Esophagus squamous epithelium (tissue), 4 donors: ENCODE data around the gene B2M.

Source experiments
- CTCF ChIP-seq, 6 experiments: fragments of 450-650 bp in 4 of 6; fragments of 200-600 bp in 2 of 6; sonication (generic) in 2 of 6; IDR thresholded peaks; one replicate each; pipeline ENCODE4 v1.5.1; 2016 to 2019; ENCODE audit warnings: antibody characterized with exemption in 6 of 6, mild to moderate bottlenecking in 4 of 6, moderate library complexity in 4 of 6
- POLR2A ChIP-seq, 4 donors: fragments of 450-650 bp; IDR thresholded peaks; one replicate each; pipeline ENCODE4 v1.6.1; 2017; ENCODE audit warnings: antibody characterized with exemption in 4 of 4, mild to moderate bottlenecking in 4 of 4, moderate library complexity in 3 of 4

GRCh38 chr15:44718927-44719292 lies 7.6 kb downstream of the B2M start:
- TF ChIP-seq CTCF (IDR thresholded peaks at IDR 0.05) (no peak), POLR2A (IDR thresholded peaks at IDR 0.05) (no peak)
